ENCODE results near the gene FRS2.

The FRS2 gene

GRCh38 chr12:69550569-69551350 is 80.6 kb downstream of the FRS2 start:
- H3K27ac ChIP-seq, result no peak overlapping the region
- no peak for TF ChIP-seq ZFX (IDR thresholded peaks at IDR 0.05)
- TF ChIP-seq CTCF (conservative IDR thresholded peaks at IDR 0.05), result no peak

DNA sequence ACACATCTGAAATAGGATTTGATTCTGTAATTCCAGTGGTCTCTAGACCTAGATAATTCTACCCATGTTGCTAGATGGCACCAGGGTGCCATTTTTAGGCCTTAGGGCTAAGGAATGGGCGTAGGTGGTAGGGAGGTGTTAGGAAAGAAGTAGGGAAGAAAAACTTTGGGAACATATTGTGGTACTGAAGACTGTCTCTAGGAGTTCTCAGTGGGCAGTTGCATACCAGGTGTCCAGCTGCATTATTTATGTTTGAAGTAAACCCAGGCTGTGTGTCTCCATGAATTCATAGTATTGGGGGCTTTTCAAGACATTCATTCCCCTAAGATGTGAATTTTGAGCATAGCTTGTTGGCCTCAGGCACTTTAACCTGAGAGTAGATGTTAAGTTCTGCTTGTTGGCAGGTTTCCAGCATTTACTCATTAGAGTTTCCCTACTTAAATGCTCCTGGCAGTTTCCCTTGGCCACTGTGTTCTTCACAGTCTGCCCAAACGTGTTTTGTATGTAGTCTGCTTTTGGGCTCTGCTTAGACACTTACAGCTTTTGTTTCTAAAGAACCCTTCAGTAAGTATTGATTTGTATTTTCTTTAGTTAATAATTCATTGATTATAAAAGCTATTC is 83.5 kb downstream of the FRS2 start:
- no peak overlapping the region for H3K27ac ChIP-seq
- no peak for TF ChIP-seq ZFX (IDR thresholded peaks at IDR 0.05)
- no peak for TF ChIP-seq CTCF (conservative IDR thresholded peaks at IDR 0.05)

DNA sequence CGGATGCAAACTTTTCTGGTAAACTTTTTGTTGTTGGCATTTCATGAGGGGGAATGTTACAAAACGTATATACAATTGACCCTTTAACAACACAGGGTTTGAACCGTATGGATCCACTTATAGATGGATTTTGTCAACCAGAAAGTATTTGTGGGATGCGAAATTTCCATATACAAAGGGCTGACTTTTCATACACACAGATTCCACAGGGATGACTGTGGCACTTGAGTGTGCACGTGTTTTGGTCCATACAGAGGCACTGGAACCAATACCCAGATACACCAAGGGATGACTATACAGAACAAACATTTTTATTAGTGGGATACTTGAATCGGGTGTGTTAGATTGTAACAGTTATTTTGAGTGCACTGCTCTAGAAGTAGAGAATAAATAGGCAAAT is 85.3 kb downstream of the FRS2 start:
- TF ChIP-seq CTCF (conservative IDR thresholded peaks at IDR 0.05), result no peak
- TF ChIP-seq ZFX (IDR thresholded peaks at IDR 0.05), result no peak
- H3K27ac ChIP-seq, result no peak overlapping the region

DNA sequence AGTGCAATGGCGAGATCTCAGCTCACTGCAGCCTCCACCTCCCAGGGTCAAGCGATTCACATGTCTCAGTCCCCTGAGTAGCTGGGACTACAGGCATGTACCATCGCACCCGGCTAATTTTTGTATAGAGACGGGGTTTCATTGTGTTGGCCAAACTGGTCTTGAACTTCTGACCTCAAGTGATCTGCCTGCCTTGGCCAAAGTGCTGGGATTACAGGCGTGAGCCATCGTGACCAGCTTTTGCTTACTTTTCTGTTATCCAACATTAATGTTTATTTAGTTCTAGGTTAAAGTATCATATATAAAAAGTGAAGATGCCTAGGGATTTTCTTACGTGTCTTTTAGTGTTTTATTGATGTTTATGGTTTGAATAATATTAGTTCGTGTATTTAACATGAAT is 86.2 kb downstream of the FRS2 start:
- TF ChIP-seq ZFX (IDR thresholded peaks at IDR 0.05), result no peak
- no peak for TF ChIP-seq CTCF (conservative IDR thresholded peaks at IDR 0.05)
- no peak overlapping the region for H3K27ac ChIP-seq

GRCh38 chr12:69563166-69563762 is 93.1 kb downstream of the FRS2 start:
- TF ChIP-seq ZFX (IDR thresholded peaks at IDR 0.05) (no peak), CTCF (conservative IDR thresholded peaks at IDR 0.05) (no peak)
- H3K27ac ChIP-seq, result no peak overlapping the region

DNA sequence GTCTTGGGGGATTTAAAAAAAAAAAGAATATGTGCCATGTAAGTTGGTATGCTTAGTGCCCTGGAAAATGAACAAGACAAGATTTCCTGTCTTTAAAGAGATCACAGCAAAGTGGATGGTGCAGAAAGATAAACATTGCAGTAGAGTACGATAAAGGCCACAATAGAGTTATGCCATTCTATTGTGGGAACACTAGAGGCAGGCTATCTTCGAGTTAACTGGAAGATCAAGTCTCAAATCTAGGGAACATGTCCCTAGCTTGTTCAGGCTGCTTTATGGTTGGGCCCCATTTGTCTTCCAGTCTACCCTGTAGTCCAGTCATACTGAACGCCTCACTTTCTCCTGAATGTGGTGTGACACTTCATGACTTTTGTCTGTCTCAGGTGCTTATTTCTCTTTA is 96.4 kb downstream of the FRS2 start:
- H3K27ac ChIP-seq, result no peak overlapping the region
- TF ChIP-seq CTCF (conservative IDR thresholded peaks at IDR 0.05) (peak; percentile 14), ZFX (IDR thresholded peaks at IDR 0.05) (no peak)

DNA sequence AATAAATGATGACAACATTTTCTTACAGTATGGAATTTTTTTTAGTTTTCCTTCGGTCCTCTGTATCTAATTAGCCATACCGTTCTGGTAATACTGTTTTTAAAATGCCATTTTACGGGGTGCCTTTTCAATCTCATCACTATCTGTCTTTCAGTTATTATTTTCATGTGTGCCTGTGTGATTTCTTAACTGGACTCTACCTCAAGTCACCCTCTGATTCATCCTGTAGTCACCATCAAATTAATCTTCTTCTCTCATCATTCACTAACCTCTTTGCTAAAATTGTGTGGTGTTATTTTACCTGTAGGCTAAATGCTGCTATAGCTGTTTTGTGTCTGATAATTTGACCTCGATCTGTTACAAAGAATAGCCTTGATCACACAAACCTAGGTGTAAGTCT is 99.0 kb downstream of the FRS2 start:
- H3K27ac ChIP-seq, result no peak overlapping the region
- TF ChIP-seq ZFX (IDR thresholded peaks at IDR 0.05), result no peak
- TF ChIP-seq CTCF (conservative IDR thresholded peaks at IDR 0.05), result no peak

Data from C4-2B (cell line).